Fibroblast of skin of abdomen (primary cell): ENCODE data around the gene POTEF.
"Not testable (repeated sequence)": the region's sequence is repeated elsewhere in the genome, so short reads cannot be mapped to it uniquely, and the experiment has no call there.

Source experiments
- DNase-seq: peaks from one replicate; pipeline ENCODE4 v3.0.0-alpha.2; 2013

Gene POTEF

GRCh38 chr2:130152816-130153595, 24.0 kb upstream of the POTEF start:
- DNase-seq = no peak

GRCh38 chr2:130152136-130152815, 23.3 kb upstream of the POTEF start:
- DNase-seq = not testable (repeated sequence)

- not testable (repeated sequence) for DNase-seq
Measured at GRCh38 chr2:130151145-130151512, 22.1 kb upstream of the POTEF start.

- DNase-seq = no peak
Measured at GRCh38 chr2:130150181-130151144, 21.4 kb upstream of the POTEF start.

- DNase-seq = not testable (repeated sequence)
Measured at GRCh38 chr2:130148515-130148914, 19.5 kb upstream of the POTEF start.

- peak; percentile 30 for DNase-seq
Measured at GRCh38 chr2:130145006-130145414, 16.0 kb upstream of the POTEF start, which contains the start of gene CCDC74B. TSS of gene CCDC74B (minus strand) at chr2:130145112. CDS start at chr2:130144996, 116 bp downstream.

- peak; percentile 7 for DNase-seq
Measured at GRCh38 chr2:130143266-130144039, 14.4 kb upstream of the POTEF start.

GRCh38 chr2:130142396-130143265, 13.6 kb upstream of the POTEF start:
- not testable (repeated sequence) for DNase-seq

GRCh38 chr2:130141645-130142370, 12.8 kb upstream of the POTEF start:
- not testable (repeated sequence) for DNase-seq

- not testable (repeated sequence) for DNase-seq
Measured at GRCh38 chr2:130141002-130141401, 12.0 kb upstream of the POTEF start.

- not testable (repeated sequence) for DNase-seq
Measured at GRCh38 chr2:130140516-130140915, 11.5 kb upstream of the POTEF start.

GRCh38 chr2:130139331-130140280, 10.6 kb upstream of the POTEF start:
- not testable (repeated sequence) for DNase-seq

GRCh38 chr2:130138841-130139251, 9.8 kb upstream of the POTEF start:
- DNase-seq = not testable (repeated sequence)

- not testable (repeated sequence) for DNase-seq
Measured at GRCh38 chr2:130138326-130138725, 9.3 kb upstream of the POTEF start.

- DNase-seq = not testable (repeated sequence)
Measured at GRCh38 chr2:130137118-130137517, 8.1 kb upstream of the POTEF start.

GRCh38 chr2:130136546-130136945, 7.5 kb upstream of the POTEF start:
- DNase-seq = not testable (repeated sequence)

- DNase-seq = no peak
Measured at GRCh38 chr2:130135692-130136541, 6.9 kb upstream of the POTEF start.

- not testable (repeated sequence) for DNase-seq
Measured at GRCh38 chr2:130128464-130128863, 558 bp downstream of the POTEF start.
